GM19455 (cell line): ENCODE results near the gene CORO2B.
"Not testable (repeated sequence)": the region's sequence is repeated elsewhere in the genome, so short reads cannot be mapped to it uniquely, and the experiment has no call there.

Experiments
- ATAC-seq: cut with Tn5 transposase; IDR thresholded peaks from one replicate; pipeline ENCODE4 v1.9.1; 2021; ENCODE audit not compliant: unreplicated experiment

The CORO2B gene

DNA sequence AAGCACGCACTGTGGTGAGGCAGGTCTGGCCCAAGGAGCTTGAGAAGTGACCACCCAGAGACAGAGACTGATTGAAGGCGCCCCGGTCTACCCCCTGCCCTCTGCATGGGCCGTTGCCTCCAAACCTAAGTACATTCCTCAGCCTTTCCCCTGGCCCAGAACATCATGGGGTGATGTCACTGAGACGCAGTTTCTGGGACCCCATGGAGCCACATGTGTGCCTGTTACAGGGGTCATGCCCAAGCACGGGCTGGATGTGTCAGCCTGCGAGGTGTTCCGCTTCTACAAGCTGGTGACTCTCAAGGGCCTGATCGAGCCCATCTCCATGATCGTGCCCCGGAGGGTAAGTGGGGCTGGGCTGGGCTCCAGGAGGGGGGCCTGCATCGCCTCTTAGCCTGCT, 139.7 kb downstream of the CORO2B start:
- no peak for ATAC-seq

- no peak for ATAC-seq
Measured at GRCh38 chr15:68719051-68719450, 140.3 kb downstream of the CORO2B start.

DNA sequence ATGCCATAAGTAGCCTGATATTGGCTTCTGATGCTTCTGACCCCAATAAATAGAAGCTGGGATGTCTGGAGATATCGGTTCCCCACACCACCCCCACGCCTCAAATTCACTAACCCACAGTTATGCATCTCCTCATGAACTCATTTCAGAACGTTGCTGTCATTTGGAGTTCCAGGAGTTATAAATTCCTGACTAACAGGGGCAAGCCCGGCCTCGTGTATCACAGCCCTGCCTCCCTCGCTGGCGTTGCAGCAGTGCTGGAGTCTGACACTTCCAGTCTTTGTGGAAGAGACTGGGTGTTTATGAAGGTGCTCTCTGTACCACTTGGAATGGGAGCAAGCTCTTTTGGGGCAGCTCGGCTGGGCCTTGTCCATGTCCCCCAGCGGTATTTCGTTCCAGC, 140.9 kb downstream of the CORO2B start:
- no peak for ATAC-seq

DNA sequence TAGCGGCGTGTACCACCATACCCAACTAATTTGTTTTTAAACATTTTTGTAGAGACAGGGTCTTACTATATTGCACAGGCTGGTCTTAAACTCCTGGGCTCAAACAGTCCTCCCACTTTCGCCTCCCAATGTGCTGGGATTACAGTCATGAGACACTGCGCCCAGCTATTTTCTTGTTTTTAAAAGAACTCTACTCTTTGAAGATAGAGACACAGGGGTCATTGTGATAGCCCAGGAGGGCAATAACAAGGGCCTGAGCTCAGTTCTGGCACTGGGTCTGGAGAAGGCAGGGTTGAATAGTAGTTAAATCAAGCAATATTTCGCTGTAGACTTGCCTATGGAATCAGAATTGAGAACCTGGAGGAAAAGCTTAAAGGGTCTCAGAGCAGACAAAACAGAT, 143.1 kb downstream of the CORO2B start:
- ATAC-seq = no peak

DNA sequence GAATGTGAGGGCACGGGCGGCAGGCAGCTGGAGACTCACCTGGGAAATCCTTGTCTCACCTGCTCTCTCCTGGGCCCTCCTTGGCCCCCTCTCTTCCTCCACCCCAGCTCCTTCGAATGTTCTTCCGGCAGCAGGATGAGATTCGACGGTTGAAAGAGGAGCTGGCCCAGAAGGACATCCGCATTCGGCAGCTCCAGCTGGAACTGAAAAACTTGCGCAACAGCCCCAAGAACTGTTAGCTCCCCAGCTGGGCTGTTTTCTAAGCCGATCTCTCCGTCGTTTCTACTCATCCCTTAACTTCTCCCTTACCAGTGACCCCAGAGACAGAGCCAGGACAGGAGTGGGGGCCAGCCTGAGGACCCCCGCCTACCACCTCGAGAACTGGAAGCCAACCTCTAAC, 146.9 kb downstream of the CORO2B start:
- no peak for ATAC-seq

GRCh38 chr15:68726246-68726645, 147.5 kb downstream of the CORO2B start:
- no peak for ATAC-seq

DNA sequence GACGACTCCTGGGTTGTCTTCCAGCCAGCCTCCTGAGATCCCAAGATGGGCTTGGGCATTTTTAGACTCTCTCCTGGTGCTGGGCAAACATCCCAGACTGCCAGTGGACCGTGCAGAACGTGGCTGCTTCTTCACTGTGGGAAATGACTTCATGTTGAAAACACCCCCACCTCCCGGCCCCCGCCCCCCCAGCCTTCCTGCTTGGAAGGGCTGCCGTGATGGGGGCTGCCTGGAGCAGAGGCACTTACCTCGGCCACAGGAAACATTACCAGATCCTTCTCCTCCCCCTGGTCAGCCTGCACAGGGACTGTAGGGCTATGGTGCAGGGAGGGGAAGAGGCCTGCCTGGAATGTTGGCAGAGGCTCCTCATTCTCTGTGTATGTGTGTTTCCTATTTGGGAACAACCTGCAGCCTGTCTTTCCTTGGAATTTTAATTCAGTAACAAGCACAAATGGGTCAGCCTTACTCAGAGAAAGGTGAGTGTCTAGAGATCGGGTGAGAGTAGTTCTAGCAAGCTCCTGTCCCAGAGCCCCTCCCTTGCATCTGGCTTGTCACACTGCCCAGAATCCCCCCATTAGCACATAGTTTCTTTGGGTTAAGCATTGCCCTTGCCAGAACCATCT, 151.1 kb downstream of the CORO2B start:
- ATAC-seq = no peak

- ATAC-seq = no peak
Measured at GRCh38 chr15:68730471-68730919, 151.7 kb downstream of the CORO2B start.

GRCh38 chr15:68730976-68731897, 152.4 kb downstream of the CORO2B start:
- ATAC-seq = no peak

- no peak for ATAC-seq
Measured at GRCh38 chr15:68732451-68732850, 153.7 kb downstream of the CORO2B start.

DNA sequence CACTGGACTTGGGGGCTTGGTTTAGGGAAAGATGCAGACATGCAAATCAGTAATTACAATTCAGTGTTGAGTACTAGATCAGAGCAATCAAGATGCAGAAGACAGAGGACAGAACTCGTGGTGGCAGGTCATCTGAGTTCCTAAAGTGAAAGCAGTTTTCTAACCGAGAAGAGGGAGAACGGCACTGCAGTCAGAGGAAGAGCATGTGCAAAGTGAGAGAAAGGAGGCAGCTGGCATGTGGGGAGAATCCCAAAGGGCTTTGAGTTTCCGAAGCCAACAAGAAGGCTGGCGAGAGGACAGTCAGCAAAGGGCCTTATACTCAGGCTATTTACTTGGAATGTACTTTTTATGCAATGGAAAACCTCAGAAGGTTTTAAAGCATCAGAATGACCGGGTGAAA, 154.9 kb downstream of the CORO2B start:
- no peak for ATAC-seq

- ATAC-seq = no peak
Measured at GRCh38 chr15:68734352-68734751, 155.6 kb downstream of the CORO2B start.

- no peak for ATAC-seq
Measured at GRCh38 chr15:68734881-68735280, 156.1 kb downstream of the CORO2B start.

- ATAC-seq = no peak
Measured at GRCh38 chr15:68735610-68736009, 156.8 kb downstream of the CORO2B start.

DNA sequence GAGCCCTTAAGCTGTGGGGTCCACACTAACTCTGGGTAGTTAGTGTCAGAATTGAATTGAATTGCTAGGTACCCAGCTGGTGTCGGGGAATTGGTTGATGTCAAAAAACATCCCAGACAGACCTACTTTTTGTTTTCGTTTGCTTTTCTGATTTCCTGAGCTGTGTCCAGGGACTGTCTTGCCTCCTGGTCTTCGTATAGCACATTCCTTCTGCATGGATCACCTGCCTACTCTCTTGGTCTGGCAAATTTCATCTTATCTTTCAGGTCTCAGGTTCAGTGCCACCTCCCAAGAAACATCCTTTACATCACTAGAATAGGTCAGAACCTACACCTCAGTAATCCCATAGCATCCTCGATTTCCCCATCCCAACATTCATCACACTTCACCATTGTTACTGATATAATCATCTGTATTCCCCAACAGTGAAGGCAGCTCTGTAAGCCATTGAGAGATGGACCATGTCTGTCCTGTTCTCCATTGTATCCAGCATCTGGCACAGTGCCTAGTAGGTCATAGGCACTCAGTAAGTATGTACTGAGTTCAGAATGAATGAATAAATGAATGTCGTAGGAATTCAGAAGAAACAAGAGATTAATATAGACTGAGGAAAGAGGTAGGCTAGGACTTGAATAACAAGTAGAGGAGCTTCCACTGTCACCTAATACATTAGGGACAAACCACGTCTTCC, 160.7 kb downstream of the CORO2B start:
- no peak for ATAC-seq

DNA sequence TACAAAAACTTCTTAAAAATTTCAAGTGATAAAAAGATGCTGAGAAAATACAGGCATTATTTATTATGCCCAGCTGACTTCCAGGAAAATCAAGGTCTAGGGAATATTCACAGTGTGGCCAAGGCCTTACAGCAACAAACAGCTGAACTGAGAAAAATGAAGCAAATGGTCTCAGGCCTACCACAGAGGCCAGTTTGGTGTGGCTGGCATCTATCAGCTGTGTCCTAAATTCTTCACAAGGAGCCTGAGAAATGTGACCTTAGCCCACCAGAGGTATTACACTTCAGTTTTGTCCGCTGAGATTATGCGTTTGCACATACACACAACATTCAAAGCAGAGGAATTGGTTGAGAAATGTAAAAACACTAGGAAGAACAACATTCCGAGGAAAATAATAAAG, 164.5 kb downstream of the CORO2B start:
- ATAC-seq = no peak

DNA sequence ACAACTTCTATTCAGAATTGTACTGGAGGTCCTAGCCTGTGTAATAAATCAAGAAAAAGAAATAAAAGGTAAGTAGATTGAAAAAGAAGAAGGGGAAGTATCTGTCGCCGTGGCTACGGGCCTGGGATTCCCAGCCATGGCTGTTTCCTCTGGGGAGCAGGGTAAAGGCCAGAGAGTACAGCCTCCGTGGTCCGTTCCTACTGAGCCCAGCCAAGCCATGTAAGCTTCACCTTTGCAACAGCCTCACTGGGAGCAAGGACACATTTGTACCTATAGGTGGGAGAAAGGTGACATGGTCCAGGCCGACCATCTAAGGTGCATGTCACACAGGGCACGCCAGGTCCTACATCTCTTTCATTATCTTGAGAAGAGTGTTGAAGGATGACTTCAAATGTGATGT, 170.6 kb downstream of the CORO2B start:
- ATAC-seq = no peak

DNA sequence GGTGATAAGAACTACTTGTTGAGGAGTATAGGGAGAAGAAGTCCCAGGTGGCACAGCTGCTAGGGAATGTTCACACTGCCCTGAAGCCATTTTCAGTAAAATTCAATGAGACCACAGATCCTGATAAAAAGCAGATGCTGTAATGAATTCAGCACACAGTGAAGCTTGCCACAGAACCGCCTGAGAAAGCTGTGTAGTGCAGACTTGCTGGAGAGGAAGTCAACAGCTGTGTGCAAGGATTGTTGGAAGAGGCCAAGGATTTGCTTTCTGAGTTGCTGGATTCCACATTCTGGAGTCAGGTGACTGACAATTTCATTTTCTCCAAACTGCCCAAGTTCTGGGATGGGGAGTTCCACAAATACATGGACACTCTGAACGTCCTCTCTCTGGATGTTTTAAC, 171.0 kb downstream of the CORO2B start:
- no peak for ATAC-seq

GRCh38 chr15:68751622-68752021, 172.8 kb downstream of the CORO2B start:
- ATAC-seq = no peak

GRCh38 chr15:68755731-68756130, 176.9 kb downstream of the CORO2B start:
- ATAC-seq = no peak

DNA sequence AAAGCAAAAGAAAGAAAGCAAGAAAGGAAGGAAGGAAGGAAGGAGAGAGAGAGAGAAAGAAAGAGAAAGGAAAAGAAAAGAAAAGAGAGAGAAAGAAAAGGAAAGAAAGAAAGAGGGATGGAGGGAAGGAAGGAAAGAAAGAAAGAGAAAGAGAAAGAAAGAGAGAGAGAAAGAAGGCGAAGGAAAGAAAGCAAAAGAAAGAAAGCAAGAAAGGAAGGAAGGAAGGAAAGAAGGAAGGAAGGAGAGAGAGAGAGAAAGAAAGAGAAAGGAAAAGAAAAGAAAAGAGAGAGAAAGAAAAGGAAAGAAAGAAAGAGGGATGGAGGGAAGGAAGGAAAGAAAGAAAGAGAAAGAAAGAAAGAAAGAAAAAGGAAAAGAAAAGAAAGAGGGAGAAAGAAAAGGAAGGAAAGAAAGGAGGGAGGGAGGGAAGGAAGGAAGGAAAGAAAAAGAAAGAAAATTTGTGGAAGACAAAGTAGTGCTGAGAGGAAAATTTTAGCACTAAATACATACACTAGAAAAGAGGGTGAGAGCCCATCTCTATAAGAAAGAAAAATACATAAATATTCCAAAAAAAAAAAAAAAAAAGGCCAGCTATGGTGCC, 181.3 kb downstream of the CORO2B start:
- not testable (repeated sequence) for ATAC-seq
